HG03159 (cell line): ENCODE data around the gene RPS6KB2.
A peak's percentile ranks its signal among the peaks of the same experiment; 100 is the strongest.
"Not testable (repeated sequence)": the region's sequence is repeated elsewhere in the genome, so short reads cannot be mapped to it uniquely, and the experiment has no call there.

Experiments used
- ATAC-seq: cut with Tn5 transposase; IDR thresholded peaks from one replicate; pipeline ENCODE4 v1.9.1; 2021; ENCODE audit warnings: mild to moderate bottlenecking, moderate library complexity; ENCODE audit not compliant: unreplicated experiment

RPS6KB2 gene

DNA sequence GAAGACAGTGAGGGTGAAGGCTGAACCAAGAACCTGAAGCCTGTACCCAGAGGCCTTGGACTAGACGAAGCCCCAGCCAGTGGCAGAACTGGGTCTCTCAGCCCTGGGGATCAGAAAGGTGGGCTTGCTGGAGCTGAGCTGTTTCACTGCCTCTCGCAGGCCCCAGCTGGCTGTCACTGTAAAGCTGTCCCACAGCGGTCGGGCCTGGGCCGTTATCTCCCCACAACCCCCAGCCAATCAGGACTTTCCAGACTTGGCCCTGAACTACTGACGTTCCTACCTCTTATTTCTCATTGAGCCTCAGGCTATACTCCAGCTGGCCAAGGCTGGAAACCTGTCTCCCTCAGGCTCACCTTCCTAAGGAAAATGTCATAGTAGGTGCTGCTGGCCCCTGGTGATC is 30.8 kb upstream of the RPS6KB2 start:
- no peak for ATAC-seq

DNA sequence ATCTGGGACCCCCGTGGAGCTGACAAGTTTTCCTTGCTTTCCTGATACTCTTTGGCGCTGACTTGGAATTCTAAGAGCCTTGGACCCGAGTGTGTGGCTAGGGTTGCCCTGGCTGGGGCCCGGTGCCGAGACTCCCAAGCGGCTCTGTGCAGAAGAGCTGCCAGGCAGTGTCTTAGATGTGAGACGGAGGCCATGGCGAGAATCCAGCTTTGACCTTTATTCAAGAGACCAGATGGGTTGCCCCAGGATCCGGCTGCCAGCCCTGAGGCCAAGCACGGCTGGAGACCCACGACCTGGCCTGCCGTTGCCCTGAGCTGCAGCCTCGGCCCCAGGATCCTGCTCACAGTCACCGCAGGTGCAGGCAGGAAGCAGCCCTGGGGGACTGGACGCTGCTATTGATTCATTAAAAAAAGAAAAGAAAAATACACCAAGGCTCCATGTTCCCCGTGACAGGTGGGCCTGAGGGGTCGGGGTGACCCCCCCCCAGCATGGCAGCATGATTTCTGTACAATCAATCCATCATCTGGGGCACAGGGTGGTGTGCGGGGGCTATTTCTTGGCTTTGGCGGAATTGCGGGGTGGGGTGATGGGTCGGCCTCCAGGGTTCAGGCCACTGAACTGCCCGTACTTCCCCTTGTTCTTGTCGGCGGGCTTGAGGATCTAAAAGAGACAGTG is 30.2 kb upstream of the RPS6KB2 start:
- no peak for ATAC-seq

DNA sequence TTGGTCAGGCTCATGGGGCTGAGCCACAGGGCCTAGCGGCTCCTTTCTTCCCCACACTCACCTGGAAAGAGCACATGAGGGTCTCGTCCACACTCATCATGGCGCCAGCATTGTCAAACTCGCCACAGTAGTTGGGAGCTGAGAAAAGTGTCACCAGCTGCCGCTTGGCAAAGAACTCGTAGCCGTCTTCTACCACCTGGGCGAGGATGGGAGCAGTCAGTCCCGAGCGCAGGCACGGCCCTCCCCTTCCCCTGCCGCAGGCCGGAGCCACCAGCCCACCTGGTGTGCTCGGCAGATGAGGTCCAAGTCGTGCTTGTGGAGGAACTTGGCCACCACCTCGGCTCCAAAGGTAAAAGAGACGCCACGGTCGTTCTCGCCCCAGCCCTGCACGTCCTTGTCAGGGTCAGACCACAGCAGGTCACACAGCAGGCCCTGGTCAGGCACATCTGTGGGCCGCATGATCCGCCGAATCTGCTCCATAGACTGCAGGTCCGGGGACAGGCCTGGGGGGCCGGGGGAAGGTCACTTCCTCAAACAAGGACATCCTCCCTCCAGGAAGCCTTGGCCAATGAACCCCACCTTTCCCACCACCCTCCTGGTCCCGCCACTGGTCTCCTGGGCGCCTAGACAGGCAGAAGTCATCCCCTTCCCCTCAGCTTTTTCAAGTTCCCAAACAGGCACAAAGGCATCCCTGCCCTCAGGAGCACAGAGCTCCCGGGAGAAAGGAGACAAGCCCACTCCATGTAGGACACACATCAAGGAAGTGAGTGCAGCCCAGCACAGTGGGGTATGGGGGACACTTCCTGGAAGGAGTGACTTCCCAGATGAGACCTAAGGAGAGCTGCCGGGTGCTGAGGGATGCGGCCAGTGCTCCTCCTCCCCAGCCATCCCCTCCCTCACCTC is 29.4 kb upstream of the RPS6KB2 start:
- no peak for ATAC-seq

DNA sequence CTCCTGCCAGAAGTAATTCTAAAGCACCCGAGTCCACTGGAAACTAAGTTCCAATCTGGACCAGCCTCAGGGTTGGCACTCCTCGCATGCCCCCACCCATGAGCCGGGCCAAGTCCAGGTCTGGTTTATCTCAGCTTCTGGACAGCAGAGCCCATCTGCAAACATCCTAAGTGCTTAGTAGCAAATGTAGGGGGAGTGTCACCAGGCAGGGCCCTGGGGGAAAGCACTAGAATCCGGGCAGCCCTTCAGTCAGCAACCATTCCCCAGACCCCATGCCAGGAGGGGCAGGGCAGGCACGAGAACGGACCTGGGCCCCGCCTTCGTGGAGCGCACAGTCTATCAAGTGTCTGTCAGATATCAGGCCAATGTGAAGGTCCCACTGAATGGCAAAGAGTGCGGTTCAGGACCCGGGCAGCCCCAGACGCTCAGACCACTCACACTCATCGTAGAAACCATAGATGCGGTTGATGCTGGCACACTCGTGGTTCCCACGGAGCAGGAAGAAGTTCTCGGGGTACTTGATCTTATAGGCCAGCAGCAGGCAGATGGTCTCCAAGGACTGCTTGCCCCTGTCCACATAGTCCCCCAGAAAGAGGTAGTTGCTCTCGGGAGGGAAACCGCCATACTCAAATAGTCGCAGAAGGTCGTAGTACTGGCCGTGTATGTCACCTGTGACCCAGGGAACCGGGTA is 27.9 kb upstream of the RPS6KB2 start:
- ATAC-seq: no peak

DNA sequence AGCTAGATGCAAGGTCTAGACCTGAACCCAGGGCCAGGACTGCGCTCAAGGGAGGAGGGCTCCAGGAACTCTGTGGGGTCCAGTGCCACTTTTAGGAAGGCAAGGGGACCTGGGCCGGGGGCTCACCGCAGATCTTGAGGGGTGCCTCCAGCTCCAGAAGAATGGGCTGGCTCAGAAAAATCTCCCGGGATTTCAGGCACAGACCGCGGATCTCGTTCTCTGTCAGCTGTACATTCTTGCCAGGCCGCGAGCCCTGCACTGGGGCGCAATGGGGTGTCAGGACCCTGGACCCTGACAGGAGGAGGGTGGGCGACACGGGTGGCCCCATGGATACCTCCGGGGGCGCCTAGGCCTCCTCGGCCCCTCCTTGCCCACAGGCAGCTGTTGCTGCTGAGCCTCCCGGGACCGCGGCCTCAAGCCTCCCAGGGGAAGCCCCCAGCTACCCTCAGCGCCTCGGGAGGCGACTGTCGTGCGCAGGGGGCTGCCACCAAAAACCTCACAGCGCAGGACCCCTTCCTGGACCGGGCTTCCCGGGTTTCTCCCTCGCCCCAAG is 27.3 kb upstream of the RPS6KB2 start:
- ATAC-seq: peak; percentile 1

DNA sequence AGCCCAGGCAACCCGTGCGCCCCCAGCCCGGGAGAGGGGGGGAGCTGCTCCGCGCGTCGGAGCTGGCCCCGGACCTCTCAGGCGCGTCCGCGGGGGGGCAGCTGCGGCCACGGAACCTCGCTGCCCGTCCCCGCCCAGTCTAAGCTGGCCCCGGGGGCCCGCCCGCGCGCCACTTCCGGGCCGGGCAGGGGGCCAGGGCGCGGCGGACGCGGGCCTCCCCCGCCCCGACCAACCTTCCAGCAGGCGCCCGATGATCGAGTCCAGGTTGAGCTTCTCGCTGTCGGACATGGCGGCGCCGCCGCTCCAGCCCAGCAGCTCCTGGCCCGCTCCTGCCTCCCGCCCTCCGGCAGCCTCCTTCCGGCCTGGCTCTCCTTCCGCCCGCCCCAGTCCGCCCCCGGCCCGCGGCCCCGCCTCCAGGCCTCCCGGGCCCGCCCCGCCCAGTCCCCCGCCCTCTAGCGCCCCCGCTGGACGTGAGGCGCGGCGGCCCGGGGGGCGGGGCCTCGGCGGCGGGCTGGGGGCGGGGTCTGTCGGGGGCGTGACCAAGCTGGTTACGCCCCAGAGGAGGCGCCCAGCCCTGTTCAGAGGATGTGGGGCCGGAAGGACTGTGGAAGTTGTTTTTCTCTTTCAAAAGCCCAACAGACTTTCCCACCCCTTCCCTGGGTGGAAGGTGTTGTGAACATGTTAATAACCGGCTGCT is 26.7 kb upstream of the RPS6KB2 start, which contains the start of gene PPP1CA:
TSS of gene PPP1CA (minus strand) at position 364 of the 697 bp plus-strand sequence. CDS start at position 288, 76 bp downstream.
- ATAC-seq: peak; percentile 57

DNA sequence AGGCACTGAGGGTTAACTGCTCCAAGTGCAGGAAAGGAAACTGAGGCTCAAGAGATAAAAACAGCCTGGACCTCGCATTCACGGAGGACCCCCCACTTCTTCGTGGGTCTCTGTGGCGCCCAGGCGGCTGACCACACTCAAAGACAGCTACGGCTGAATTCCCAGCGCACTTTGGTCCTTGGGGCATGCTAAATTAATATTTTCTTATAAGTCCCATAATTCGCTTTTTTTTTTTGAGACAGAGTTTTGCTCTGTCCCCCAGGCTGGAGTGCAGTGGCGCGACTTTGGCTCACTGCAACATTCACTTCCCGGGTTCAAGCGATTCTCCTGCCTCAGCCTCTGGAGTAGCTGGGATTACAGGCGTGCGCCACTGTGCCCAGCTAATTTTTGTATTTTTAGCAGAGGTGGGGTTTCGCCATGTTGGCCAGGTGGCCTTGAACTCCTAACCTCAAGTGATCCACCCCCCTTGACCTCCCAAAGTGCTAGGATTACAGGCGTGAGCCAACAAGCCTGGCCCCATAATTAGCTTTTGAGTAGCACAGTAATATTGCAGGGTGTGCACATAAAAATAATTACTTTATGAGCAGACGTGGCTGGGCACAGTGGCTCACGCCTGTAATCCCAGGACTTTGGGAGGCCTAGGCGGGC is 26.0 kb upstream of the RPS6KB2 start:
- ATAC-seq: not testable (repeated sequence)

DNA sequence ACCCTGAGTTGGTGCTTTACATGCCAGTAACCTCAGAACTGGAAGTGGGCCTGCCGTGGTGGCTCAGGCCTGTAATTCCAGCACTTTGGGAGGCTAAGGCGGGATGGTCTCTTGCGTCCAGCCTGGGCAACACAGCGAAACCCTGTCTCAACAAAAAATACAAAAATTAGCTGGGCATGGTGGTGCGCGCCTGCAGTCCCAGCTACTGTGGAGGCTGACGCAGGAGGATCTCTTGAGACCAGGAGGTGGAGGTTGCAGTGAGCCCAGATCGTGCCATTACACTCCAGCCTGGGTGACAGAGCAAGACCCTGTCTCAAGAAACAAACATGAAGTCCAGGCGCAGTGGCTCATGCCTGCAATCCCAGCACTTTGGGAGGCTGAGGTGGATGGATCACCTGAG is 25.2 kb upstream of the RPS6KB2 start:
- not testable (repeated sequence) for ATAC-seq

DNA sequence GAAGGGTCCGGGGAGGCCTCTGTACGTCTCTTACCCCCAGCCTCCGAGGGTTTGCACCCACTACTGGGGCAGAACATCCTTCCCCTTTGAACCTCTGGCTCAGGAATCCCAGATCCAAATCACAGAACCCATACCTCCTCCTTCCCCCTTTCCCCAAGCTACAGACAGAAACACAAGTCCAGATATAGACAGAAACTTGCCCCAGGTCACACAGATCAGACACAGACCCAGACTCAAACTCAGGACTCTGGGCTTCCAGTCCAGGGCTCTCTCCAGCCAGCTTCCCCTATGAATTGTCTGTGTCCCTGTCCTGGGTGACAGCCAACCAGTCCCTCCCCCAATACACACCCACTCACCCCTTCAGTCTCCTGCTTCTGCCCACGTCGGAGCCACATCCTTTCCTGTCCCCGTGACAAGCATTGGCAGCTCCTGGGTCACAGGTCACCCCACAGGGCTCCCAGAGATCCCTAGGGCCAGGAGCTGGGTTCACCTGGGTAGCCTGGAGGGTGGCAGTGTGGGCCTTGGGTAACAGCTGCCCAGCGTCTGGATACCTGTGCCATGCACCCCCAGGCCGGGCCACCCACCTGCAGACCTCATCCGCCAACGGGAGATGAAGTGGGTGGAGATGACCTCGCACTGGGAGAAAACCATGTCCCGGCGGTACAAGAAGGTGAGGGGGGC is 23.6 kb upstream of the RPS6KB2 start:
- ATAC-seq: no peak

DNA sequence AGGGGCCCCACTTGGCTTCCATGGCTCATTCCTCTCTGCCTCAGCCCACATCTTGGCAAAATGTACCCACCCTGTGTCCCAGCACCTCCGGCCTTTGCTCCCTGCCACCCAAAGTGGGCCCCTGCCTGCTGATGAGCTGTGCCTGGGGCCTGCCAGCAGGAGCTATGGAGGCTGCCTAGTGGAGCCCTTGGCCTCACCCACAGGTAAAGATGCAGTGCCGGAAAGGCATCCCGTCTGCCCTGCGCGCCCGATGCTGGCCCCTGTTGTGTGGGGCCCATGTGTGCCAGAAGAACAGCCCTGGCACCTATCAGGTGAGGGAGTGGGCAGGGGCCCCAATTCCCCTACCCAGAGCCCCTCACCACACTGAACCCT is 23.1 kb upstream of the RPS6KB2 start:
- no peak for ATAC-seq

DNA sequence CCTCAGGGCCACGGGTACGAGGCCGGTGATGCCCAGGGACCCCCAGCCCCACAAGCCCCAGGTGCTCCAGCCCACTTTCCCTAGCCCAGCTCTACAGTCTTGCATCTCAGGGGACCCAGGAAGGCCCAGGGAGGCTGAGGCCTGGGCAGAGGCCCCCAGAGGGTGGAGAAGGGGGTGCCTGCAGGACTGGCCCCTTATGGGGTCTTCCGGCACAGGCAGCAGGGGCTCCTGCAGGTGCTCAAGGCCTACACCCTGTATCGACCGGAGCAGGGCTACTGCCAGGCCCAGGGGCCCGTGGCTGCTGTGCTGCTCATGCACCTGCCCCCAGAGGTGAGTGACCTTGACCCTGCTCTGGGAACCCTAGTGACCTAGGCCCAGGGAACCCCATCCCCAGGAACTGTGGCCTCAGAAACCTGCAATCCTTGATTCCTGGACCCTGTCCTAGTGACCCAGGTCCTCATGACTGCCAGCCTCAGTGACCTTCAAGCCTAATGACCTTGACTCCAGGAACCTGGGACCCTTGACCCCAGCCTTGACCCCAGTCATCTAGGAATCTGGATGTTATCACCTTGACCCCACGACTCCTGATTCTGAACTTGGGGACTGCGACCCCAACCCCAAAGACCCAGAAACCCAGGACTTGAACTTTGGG is 22.5 kb upstream of the RPS6KB2 start:
- no peak for ATAC-seq

DNA sequence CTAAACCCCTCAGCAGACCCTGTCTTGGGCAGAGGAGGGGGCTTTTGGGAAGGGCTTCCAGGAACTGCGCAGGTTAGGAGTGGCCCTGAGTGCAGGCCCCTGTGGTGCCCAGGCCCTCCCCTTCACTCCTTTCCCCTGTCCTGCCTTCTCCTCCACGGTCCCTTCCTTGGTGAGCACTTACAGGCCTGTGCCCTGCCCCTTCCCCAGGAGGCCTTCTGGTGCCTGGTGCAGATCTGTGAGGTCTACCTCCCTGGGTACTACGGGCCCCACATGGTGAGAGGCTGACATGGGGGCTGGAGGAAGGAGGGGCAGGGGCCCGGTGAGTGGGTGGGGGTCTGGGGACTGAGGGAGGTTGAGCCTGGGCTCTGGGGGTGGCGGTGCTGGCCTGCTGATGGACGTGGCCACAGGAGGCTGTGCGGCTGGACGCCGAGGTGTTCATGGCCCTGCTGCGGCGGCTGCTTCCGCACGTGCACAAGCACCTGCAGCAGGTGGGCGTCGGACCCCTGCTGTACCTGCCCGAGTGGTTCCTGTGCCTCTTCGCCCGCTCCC is 21.8 kb upstream of the RPS6KB2 start:
- ATAC-seq: no peak

DNA sequence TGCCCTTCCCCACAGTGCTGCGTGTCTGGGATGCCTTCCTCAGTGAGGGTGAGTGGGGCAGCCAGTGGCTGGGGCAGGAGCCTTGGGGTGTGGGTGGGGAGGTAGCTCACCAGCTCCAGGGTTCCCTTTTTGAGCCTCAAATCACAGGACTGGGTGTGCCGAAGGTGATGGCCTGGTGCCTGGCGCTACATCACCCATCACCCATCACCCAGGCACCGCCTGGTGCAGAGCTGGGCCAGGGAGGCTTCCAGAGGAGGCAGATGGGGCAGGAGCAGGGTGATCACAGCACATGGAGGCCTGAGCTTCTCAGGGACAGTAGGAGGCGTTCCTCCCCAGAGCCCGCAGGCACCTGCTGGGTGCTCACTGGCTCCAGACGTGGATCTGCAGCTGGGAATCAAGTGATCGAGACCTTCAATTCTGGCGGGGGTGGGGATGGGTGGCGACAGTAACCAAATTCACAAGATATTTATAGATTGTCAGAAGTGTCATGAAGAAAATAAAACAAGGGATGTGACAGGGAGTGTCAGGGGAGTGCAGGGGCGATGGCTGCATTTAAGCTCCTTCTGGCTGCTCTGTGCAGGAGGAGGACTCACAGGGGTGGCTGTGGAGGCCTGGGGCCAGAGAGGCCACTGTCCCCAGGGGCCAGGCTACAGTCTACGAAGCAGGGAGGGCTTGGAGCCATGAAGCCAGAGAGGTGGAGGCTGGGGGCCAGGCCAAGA is 21.2 kb upstream of the RPS6KB2 start:
- ATAC-seq: no peak

DNA sequence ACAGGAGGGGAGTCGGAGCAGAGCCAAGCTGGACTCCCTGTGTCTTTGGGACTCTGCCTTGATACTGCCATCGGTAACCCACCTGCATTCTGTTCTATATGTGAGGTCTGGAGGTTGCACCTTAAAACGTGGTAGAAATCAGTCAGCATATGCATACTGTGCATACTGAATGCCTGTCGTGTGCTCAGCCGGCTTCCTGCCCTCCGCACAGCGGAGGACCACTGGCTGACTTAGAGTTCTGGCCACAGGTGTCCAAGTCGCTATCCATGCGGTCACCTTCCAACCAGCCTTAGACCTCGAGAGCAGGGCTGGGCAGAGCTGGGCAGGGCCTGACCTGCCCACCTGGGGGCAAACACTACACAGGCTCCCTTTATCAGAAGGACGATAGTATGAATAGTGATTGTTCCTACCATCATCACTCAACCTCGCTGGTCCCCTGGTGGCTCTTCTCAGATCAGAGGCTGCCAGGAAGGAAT is 20.6 kb upstream of the RPS6KB2 start:
- no peak for ATAC-seq

DNA sequence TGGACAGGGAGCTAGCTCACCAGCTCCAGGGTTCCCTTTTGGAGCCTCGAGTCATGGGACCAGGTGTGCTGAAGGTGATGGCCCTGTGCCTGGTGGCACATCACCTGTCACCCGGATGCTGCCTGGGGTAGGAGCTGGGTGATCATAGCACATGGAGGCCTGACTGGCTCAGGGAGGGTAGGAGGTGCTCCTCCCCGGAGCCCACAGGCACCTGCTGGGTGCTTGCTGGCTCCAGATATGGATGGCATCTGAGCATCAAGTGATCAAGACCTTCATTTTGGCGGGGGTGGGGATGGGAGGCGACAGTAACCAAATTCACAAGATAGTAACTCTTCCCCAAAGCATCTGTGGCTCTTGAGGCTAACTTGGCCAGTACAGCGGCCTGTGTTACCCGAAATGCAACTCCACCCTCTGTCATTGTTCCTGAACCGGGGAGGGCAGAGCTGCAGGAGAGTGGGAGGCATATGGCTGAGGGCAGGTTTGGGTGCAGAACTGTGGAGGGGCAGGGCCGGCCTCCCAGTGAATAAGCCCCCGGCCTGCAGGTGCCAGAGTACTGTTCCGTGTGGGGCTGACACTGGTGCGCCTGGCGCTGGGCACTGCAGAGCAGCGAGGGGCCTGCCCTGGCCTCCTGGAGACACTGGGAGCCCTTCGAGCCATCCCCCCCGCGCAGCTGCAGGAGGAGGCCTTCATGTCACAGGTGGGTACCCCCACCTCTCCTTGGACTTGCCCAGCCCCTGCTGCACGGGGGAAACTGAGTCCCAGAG is 19.7 kb upstream of the RPS6KB2 start:
- no peak for ATAC-seq

DNA sequence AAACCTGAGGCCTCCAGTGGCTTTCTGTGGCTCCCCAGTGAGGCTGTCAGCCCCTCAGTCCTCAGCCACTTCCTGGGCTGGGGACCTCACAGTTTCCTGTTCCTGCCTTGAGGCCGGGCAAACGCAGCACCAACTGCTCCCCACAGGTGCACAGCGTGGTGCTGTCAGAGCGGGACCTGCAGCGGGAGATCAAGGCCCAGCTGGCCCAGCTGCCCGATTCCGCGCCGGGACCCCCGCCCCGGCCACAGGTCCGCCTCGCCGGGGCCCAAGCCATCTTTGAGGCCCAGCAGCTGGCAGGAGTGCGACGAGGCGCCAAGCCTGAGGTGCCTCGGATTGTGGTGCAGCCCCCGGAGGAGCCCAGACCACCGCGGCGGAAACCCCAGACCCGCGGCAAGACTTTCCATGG is 19.0 kb upstream of the RPS6KB2 start:
- ATAC-seq: no peak

DNA sequence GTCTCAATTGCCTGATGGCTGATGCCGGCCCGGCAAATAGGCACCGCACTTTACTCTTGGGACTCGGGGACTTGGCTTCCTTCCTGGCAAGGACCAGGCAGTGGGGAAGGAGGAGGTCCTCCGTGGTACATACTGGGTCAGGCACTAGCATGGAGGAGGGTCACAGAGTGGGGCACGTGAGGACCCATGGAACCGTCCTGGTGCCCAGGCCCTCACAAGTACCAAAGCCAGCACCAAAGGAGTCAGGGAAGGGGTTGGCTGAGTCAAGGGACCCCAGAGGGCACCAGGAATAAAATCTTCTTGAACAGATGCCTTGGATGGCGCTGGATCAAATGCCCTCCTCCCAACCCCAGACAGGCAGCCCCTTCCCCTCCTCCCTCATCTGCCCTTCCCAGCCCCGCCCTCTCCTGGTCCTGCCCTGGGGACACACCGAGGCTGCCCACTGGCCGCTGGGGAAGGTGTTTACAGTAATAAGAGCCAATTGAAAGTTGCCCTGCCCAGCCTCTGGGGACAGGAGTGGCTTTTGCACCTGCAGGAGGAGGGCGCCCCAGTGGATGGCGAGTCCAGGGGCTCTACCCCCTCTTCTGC is 18.4 kb upstream of the RPS6KB2 start:
- no peak for ATAC-seq
